Trophoblast cell (in vitro differentiated cells and primary cell): ENCODE measurements around the gene SLC35F1.

ENCODE experiments used
- DNase-seq, 2 donors: peaks; one replicate each; pipeline ENCODE4 v3.0.0-alpha.2; 2016
- H2AFZ ChIP-seq: 2 replicates; pipeline ENCODE4 v1.6.1; 2013; ENCODE audit warnings: low read length, moderate library complexity, mild to moderate bottlenecking; ENCODE audit not compliant: insufficient read depth, poor library complexity
- H2AK5ac ChIP-seq: 2 replicates; pipeline ENCODE4 v1.6.1; 2013; ENCODE audit warnings: mild to moderate bottlenecking, low read length
- H2BK120ac ChIP-seq: 2 replicates; pipeline ENCODE4 v1.6.1; 2013; ENCODE audit warnings: low read length, mild to moderate bottlenecking, moderate library complexity; ENCODE audit not compliant: insufficient read depth, poor library complexity
- H2BK12ac ChIP-seq: 2 replicates; pipeline ENCODE4 v1.6.1; 2013; ENCODE audit warnings: mild to moderate bottlenecking, low read length, moderate library complexity
- H2BK5ac ChIP-seq: 2 replicates; pipeline ENCODE4 v1.6.1; 2013; ENCODE audit warnings: low read length, low read depth, moderate library complexity, mild to moderate bottlenecking; ENCODE audit not compliant: poor library complexity
- H3K14ac ChIP-seq: 2 replicates; pipeline ENCODE4 v1.6.1; 2013; ENCODE audit warnings: mild to moderate bottlenecking, low read length
- H3K18ac ChIP-seq: 2 replicates; pipeline ENCODE4 v1.6.1; 2013; ENCODE audit warnings: mild to moderate bottlenecking, low read length
- H3K23ac ChIP-seq: 2 replicates; pipeline ENCODE4 v1.6.1; 2013; ENCODE audit warnings: low read length
- H3K27ac ChIP-seq: 2 replicates; pipeline ENCODE4 v1.5.1; 2013; ENCODE audit warnings: low read depth, mild to moderate bottlenecking, inconsistent platforms, low read length, moderate library complexity
- H3K27me3 ChIP-seq: 2 replicates; pipeline ENCODE4 v1.6.1; 2013; ENCODE audit warnings: inconsistent platforms, mild to moderate bottlenecking, low read length, moderate library complexity; ENCODE audit not compliant: insufficient read depth
- H3K36me3 ChIP-seq, 2 experiments: 1 replicate in 1 of 2; 2 replicates in 1 of 2; pipeline ENCODE4 v1.6.1; 2013; ENCODE audit warnings: low read length in 2 of 2, mild to moderate bottlenecking in 2 of 2, moderate library complexity in 1 of 2; ENCODE audit not compliant: insufficient read depth in 2 of 2, control insufficient read depth in 1 of 2
- H3K4ac ChIP-seq: 2 replicates; pipeline ENCODE4 v1.6.1; 2013; ENCODE audit warnings: low read depth, mild to moderate bottlenecking, low read length, moderate library complexity
- H3K4me1 ChIP-seq, 2 experiments: 1 replicate in 1 of 2; 2 replicates in 1 of 2; pipeline ENCODE4 v1.6.1; 2013; ENCODE audit warnings: low read length in 2 of 2, mild to moderate bottlenecking in 2 of 2, moderate library complexity in 1 of 2; ENCODE audit not compliant: insufficient read depth in 2 of 2, control insufficient read depth in 1 of 2
- H3K4me2 ChIP-seq: 2 replicates; pipeline ENCODE4 v1.6.1; 2013; ENCODE audit warnings: inconsistent platforms, mild to moderate bottlenecking, low read length, moderate library complexity
- H3K4me3 ChIP-seq: 2 replicates; pipeline ENCODE4 v1.5.1; 2013; ENCODE audit warnings: mild to moderate bottlenecking, low read depth, low read length, inconsistent platforms
- H3K79me1 ChIP-seq: one replicate; pipeline ENCODE4 v1.6.1; 2013; ENCODE audit warnings: low read length
- H3K79me2 ChIP-seq: 2 replicates; pipeline ENCODE4 v1.6.1; 2013; ENCODE audit warnings: low read length, mild to moderate bottlenecking; ENCODE audit not compliant: control insufficient read depth, insufficient read depth, poor library complexity
- H3K9ac ChIP-seq: 2 replicates; pipeline ENCODE4 v1.6.1; 2013; ENCODE audit warnings: mild to moderate bottlenecking, low read length
- H3K9me3 ChIP-seq: 2 replicates; pipeline ENCODE4 v1.6.1; 2013; ENCODE audit warnings: low read depth, mild to moderate bottlenecking, control low read depth, inconsistent platforms, low read length; ENCODE audit not compliant: insufficient read depth
- H4K12ac ChIP-seq: 2 replicates; pipeline ENCODE4 v1.6.1; 2013; ENCODE audit warnings: low read depth, mild to moderate bottlenecking, low read length, moderate library complexity
- H4K8ac ChIP-seq: 2 replicates; pipeline ENCODE4 v1.6.1; 2013; ENCODE audit warnings: low read depth, mild to moderate bottlenecking, low read length, moderate library complexity
- H4K91ac ChIP-seq: one replicate; pipeline ENCODE4 v1.6.1; 2013; ENCODE audit warnings: low read depth, mild to moderate bottlenecking, low read length, moderate library complexity
- WGBS: extraction: QIAGEN DNeasy Blood & Tissue Kit; methylation state at CpG from one replicate; pipeline ENCODE4 v1.1.7; 2013; ENCODE audit warnings: missing lambda C conversion rate; ENCODE audit not compliant: insufficient read length, insufficient coverage; ENCODE audit errors: extremely low coverage; 5-methylcytosine and 5-hydroxymethylcytosine counted together

The SLC35F1 gene

DNA sequence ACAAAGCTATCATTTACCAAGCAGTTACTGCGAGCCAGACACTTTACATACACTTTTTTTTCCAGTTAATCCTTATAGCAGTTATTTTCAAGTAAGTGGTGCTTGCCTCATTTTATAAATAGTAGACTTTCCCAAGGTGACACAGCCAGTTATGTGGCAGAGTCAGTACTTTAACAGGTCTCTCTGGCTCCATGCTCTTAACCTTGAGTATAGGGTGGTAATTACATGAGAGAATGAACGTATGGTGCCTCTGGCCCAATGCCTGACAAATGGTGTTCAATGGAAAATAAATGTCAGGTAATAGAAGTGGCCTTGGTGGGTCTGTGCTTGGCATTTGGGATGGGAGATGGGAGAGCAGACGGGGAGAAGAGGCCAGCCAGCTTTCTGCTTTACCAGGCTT lies 316.3 kb downstream of the SLC35F1 start:
- H2BK120ac ChIP-seq = no peak overlapping the region
- no peaks in the 10 kb centered on the region for H3K79me1 ChIP-seq
- H2AFZ ChIP-seq = no peak overlapping the region
- H3K4ac ChIP-seq = no peak overlapping the region
- H3K23ac ChIP-seq = no peak overlapping the region
- no peak for DNase-seq
- no peak overlapping the region for H2BK12ac ChIP-seq
- H4K91ac ChIP-seq = no peak overlapping the region
- H3K27ac ChIP-seq = no peak overlapping the region
- no peaks in the 10 kb centered on the region for H3K4me1 ChIP-seq
- H3K14ac ChIP-seq = no peak overlapping the region
- H3K9me3 ChIP-seq = no peaks in the 10 kb centered on the region
- H3K79me2 ChIP-seq = no peaks in the 10 kb centered on the region
- H4K8ac ChIP-seq = no peak overlapping the region
- no peaks in the 10 kb centered on the region for H3K27me3 ChIP-seq
- no peak overlapping the region for H4K12ac ChIP-seq
- no CpG with 5 or more reads among the region's 3 CpGs for WGBS
- H2AK5ac ChIP-seq = no peak overlapping the region
- H3K18ac ChIP-seq = no peak overlapping the region
- H2BK5ac ChIP-seq = no peak overlapping the region
- no peak overlapping the region for H3K4me2 ChIP-seq
- H3K36me3 ChIP-seq = no peaks in the 10 kb centered on the region
- H3K9ac ChIP-seq = no peak overlapping the region
- no peak overlapping the region for H3K4me3 ChIP-seq

DNA sequence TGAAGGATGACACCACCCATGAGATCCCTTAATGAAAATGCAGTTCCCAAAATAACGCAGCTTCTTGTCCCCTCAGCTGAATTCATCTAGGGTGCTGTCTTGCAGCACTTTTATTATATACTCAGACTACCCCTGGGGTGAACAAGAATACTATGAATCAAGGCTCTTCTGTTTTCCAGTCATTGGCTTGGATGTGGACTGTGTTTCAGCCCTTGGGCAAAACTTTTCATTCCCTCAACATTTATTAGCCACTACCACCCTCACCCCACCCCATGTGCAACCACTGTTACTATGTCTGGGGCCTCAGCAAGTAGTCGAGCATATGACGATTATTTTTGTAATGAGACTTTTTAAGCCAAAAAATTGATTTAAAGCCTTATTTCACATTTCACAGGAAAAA lies 321.8 kb downstream of the SLC35F1 start:
- no peak overlapping the region for H3K9ac ChIP-seq
- no peak overlapping the region for H3K18ac ChIP-seq
- H4K91ac ChIP-seq = no peak overlapping the region
- H3K9me3 ChIP-seq = no peaks in the 10 kb centered on the region
- H4K12ac ChIP-seq = no peak overlapping the region
- H3K23ac ChIP-seq = no peak overlapping the region
- no peaks in the 10 kb centered on the region for H3K4me1 ChIP-seq
- no peak overlapping the region for H2BK12ac ChIP-seq
- H3K79me1 ChIP-seq = no peaks in the 10 kb centered on the region
- H3K4me2 ChIP-seq = no peak overlapping the region
- H3K27ac ChIP-seq = no peak overlapping the region
- H3K27me3 ChIP-seq = no peaks in the 10 kb centered on the region
- no peak overlapping the region for H3K4ac ChIP-seq
- no peak overlapping the region for H2AFZ ChIP-seq
- no peaks in the 10 kb centered on the region for H3K36me3 ChIP-seq
- H3K14ac ChIP-seq = no peak overlapping the region
- no peak overlapping the region for H2BK120ac ChIP-seq
- H3K79me2 ChIP-seq = no peaks in the 10 kb centered on the region
- WGBS = no CpG with 5 or more reads among the region's 3 CpGs
- H2AK5ac ChIP-seq = no peak overlapping the region
- no peak overlapping the region for H3K4me3 ChIP-seq
- no peak overlapping the region for H4K8ac ChIP-seq
- H2BK5ac ChIP-seq = no peak overlapping the region
- DNase-seq = no peak

DNA sequence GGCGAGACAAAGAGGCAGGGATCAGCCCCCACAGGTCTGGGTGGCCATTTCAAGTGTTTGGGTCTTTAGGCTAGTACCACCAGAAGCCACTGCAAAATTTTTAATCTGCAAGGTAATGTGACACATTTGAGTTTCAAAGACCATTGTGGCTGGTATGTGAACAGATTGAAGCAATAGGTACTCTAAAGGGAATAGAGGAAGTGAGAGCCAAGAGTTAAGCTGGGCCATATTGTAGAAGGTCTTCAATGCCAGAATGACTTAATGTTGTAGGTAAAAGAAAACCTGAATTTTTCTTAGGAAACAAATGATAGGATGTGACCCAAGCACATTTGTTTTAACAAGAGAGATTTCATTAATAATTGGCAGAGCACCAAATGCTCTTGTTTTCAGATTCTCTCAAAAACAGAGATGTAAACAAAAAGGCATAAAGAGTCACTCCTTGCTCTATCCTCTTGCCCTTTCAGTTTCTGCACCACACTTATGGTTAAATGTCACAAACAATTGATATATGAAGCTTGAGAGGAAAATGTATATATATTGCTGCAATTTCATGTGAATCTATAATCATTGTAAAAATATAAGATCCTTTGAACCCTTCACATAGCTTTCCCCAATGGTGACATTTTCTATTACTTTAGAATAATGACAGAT lies 333.9 kb downstream of the SLC35F1 start:
- Histone ChIP-seq H3K18ac (no peak overlapping the region), H4K91ac (no peak overlapping the region), H3K36me3 (no peaks in the 10 kb centered on the region), H2AFZ (no peak overlapping the region), H2BK120ac (no peak overlapping the region), H4K12ac (no peak overlapping the region), H3K79me2 (no peaks in the 10 kb centered on the region), H3K23ac (peak overlapping the region; percentile 58), H3K9me3 (no peaks in the 10 kb centered on the region), H3K27me3 (no peaks in the 10 kb centered on the region), H4K8ac (no peak overlapping the region), H3K4me2 (no peak overlapping the region), H3K79me1 (no peaks in the 10 kb centered on the region), H3K9ac (no peak overlapping the region), H3K14ac (no peak overlapping the region), H3K27ac (no peak overlapping the region), H2AK5ac (no peak overlapping the region), H2BK5ac (no peak overlapping the region), H2BK12ac (no peak overlapping the region), H3K4ac (no peak overlapping the region), H3K4me1 (no peaks in the 10 kb centered on the region), H3K4me3 (no peak overlapping the region)
- no CpG with 5 or more reads among the region's 1 CpG for WGBS
- DNase-seq = no peak

DNA sequence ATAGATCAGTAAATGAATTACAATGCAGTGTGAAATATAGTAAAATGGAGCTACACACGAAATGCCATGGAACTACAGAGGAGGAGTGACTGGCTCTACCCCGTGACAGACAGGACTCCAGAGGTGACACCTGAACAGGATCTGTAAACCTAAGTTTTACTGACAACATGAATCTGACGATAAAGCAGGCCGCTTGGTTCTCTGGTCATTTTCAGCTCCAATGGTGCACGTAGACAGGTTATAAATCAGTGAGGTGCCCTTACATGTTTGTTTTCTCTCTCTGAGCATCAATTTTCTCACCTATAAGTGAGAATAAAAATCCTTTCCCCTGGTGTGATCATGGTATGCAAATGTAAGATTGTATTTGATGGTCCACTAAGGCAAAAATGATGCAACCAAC lies 339.3 kb downstream of the SLC35F1 start:
- Histone ChIP-seq H2BK5ac (no peak overlapping the region), H3K27ac (no peak overlapping the region), H3K23ac (no peak overlapping the region), H4K8ac (no peak overlapping the region), H3K9me3 (no peaks in the 10 kb centered on the region), H3K4me2 (no peak overlapping the region), H2AK5ac (no peak overlapping the region), H3K18ac (no peak overlapping the region), H3K4ac (no peak overlapping the region), H2BK120ac (no peak overlapping the region), H2BK12ac (no peak overlapping the region), H3K9ac (no peak overlapping the region), H3K4me3 (no peak overlapping the region), H3K14ac (no peak overlapping the region), H3K4me1 (no peaks in the 10 kb centered on the region), H3K79me2 (no peaks in the 10 kb centered on the region), H3K79me1 (no peaks in the 10 kb centered on the region), H3K36me3 (no peaks in the 10 kb centered on the region), H3K27me3 (no peaks in the 10 kb centered on the region), H4K12ac (no peak overlapping the region), H2AFZ (no peak overlapping the region), H4K91ac (no peak overlapping the region)
- DNase-seq = no peak
- WGBS = no CpG with 5 or more reads among the region's 5 CpGs
